GM12878 (cell line): ENCODE data around the gene BCAP29. TPM values are rescaled to one million over a fixed set of nuclear protein-coding genes. Genes with fewer than 3 reads are reported as not detected.

ENCODE experiments used
- ATAC-seq: fragments of 200-7000 bp; cut with Tn5 transposase; 3 replicates; pipeline ENCODE4 v1.9.1; 2020; ENCODE audit warnings: mild to moderate bottlenecking, moderate library complexity
- BruUV-seq: library from RNA; stranded (reverse); fragments of 400-500 nt; replicated peaks from 2 replicates; lab custom pipeline; 2021; lab: Mats Ljungman, UMichigan
- CTCF ChIA-PET: fragments of 300-600 bp; sonication (Branson Sonifier 250); formaldehyde crosslinking; extraction: SDS; loops from one replicate; lab custom pipeline; 2021; ENCODE audit warnings: inconsistent platforms; lab: Yijun Ruan, JAX
- POLR2A ChIA-PET: fragments of 350-600 bp; formaldehyde crosslinking; extraction: SDS; loops from one replicate; lab custom pipeline; 2021; ENCODE audit warnings: inconsistent platforms; lab: Charles Lee
- RAD21 ChIA-PET: fragments of 300-600 bp; sonication (Branson Sonifier 250); formaldehyde crosslinking; loops from one replicate; lab custom pipeline; 2023; ENCODE audit warnings: antibody characterized with exemption; ENCODE audit not compliant: unreplicated experiment; lab: Charles Lee
- SMC1A ChIA-PET: fragments of 300-600 bp; sonication (Branson Sonifier 250); formaldehyde crosslinking; loops from one replicate; lab custom pipeline; 2023; ENCODE audit not compliant: unreplicated experiment, uncharacterized antibody; lab: Charles Lee
- DNase-seq: peaks from one replicate; pipeline ENCODE4 v3.0.0-alpha.2; 2011; ENCODE audit warnings: low read depth, low spot score
- FAIRE-seq: peaks from 3 replicates; lab custom pipeline; 2011; peaks lifted over from hg19 to GRCh38; lab: Jason Lieb, UNC
- H2AFZ ChIP-seq: 2 replicates; pipeline ENCODE4 v1.6.0; 2011; ENCODE audit warnings: low read depth, low read length, control low read depth; ENCODE audit not compliant: control insufficient read depth
- H3K27ac ChIP-seq: 2 replicates; pipeline ENCODE4 v1.5.1; 2011; ENCODE audit warnings: control low read depth; ENCODE audit not compliant: control insufficient read depth, insufficient read depth
- H3K27me3 ChIP-seq, 2 experiments: replicated peaks in 1 of 2; 2 replicates each; pipeline versions ENCODE4 v1.6.0 to v1.6.1; 2011; ENCODE audit warnings: low read length in 1 of 2; ENCODE audit not compliant: control insufficient read depth in 2 of 2, insufficient read depth in 2 of 2
- H3K36me3 ChIP-seq, 2 experiments: 2 replicates each; pipeline ENCODE4 v1.5.1; 2011; ENCODE audit warnings: low read length in 1 of 2; ENCODE audit not compliant: control insufficient read depth in 2 of 2, insufficient read depth in 2 of 2
- H3K4me1 ChIP-seq: 2 replicates; pipeline ENCODE4 v1.6.1; 2011; ENCODE audit warnings: mild to moderate bottlenecking, low read length, moderate library complexity, mixed read lengths; ENCODE audit not compliant: control insufficient read depth, insufficient read depth
- H3K4me2 ChIP-seq: 2 replicates; pipeline ENCODE4 v1.6.0; 2011; ENCODE audit warnings: control low read depth; ENCODE audit not compliant: control insufficient read depth, insufficient read depth
- H3K4me3 ChIP-seq: fragments of 200-600 bp; sonication (generic); 2 replicates; pipeline ENCODE4 v1.5.1; 2016
- H3K79me2 ChIP-seq: 2 replicates; pipeline ENCODE4 v1.6.0; 2011; ENCODE audit warnings: low read length; ENCODE audit not compliant: control insufficient read depth, insufficient read depth
- H3K9ac ChIP-seq: 2 replicates; pipeline ENCODE4 v1.8.0; 2011; ENCODE audit warnings: low read length, control low read depth, mixed read lengths; ENCODE audit not compliant: control insufficient read depth, insufficient read depth
- H3K9me3 ChIP-seq: replicated peaks from 3 replicates; pipeline ENCODE4 v1.5.1; 2011; ENCODE audit warnings: mild to moderate bottlenecking, low read length; ENCODE audit not compliant: control insufficient read depth, insufficient read depth
- H4K20me1 ChIP-seq: 2 replicates; pipeline ENCODE4 v1.6.0; 2011; ENCODE audit not compliant: control insufficient read depth, insufficient read depth
- ATF2 ChIP-seq: IDR thresholded peaks from 2 replicates; pipeline ENCODE4 v1.6.1; 2012; ENCODE audit warnings: low read length, inconsistent platforms
- CBFB ChIP-seq: IDR thresholded peaks from 2 replicates; pipeline ENCODE4 v1.6.1; 2016; ENCODE audit warnings: antibody characterized with exemption, low read depth
- CUX1 ChIP-seq: IDR thresholded peaks from 2 replicates; pipeline ENCODE4 v1.6.1; 2012; ENCODE audit warnings: improper control_type of control experiment, low read depth, low read length; ENCODE audit not compliant: insufficient replicate concordance
- GABPA ChIP-seq: IDR thresholded peaks from 2 replicates; pipeline ENCODE4 v1.6.1; 2014; ENCODE audit warnings: antibody characterized with exemption, low read depth, mild to moderate bottlenecking, inconsistent platforms
- KAT2A ChIP-seq: conservative IDR thresholded peaks from 2 replicates; pipeline ENCODE4 v1.6.1; 2011; ENCODE audit warnings: low read depth, low read length; ENCODE audit not compliant: control insufficient read depth
- MLLT1 ChIP-seq: fragments of 450-650 bp; IDR thresholded peaks from 2 replicates; pipeline ENCODE4 v1.6.1; 2016; ENCODE audit warnings: mild to moderate bottlenecking
- RELA ChIP-seq: fragments of 450-650 bp; IDR thresholded peaks from 2 replicates; pipeline ENCODE4 v1.8.0; 2014; ENCODE audit warnings: borderline replicate concordance; ENCODE audit not compliant: partially characterized antibody
- SMARCA5 ChIP-seq: fragments of 450-650 bp; IDR thresholded peaks from 2 replicates; pipeline ENCODE4 v1.6.1; 2017; ENCODE audit warnings: mild to moderate bottlenecking
- SP1 ChIP-seq: IDR thresholded peaks from one replicate; pipeline ENCODE4 v1.6.1; 2011; ENCODE audit warnings: low read depth, low read length
- TCF12 ChIP-seq: IDR thresholded peaks from 2 replicates; pipeline ENCODE4 v1.6.1; 2011; ENCODE audit warnings: low read depth, mild to moderate bottlenecking, low read length
- ZBTB4 ChIP-seq: fragments of 450-650 bp; formaldehyde crosslinking; IDR thresholded peaks from 2 replicates; pipeline ENCODE4 v1.4.0; 2022; ENCODE audit warnings: mild to moderate bottlenecking, moderate library complexity
- ZNF24 ChIP-seq: fragments of 450-650 bp; IDR thresholded peaks from 2 replicates; pipeline ENCODE4 v1.6.1; 2017; ENCODE audit warnings: antibody characterized with exemption, mild to moderate bottlenecking
- ZZZ3 ChIP-seq: IDR thresholded peaks from 2 replicates; pipeline ENCODE4 v1.6.1; 2011; ENCODE audit warnings: low read depth; ENCODE audit not compliant: control insufficient read depth, insufficient read length
- WGBS: methylation state at CpG from one replicate; pipeline ENCODE4 v1.1.6; 2016; ENCODE audit warnings: low lambda C conversion rate; ENCODE audit not compliant: insufficient replicate concordance, insufficient coverage; ENCODE audit errors: missing lambda C conversion rate; 5-methylcytosine and 5-hydroxymethylcytosine counted together
- in situ Hi-C: fragments of 300-500 bp; cut with MboI; formaldehyde crosslinking; loops from 9 replicates; pipeline ENCODE4 v1.14.3; 2018; ENCODE audit warnings: mixed read lengths
- intact Hi-C: fragments of 100-400 bp; cut with micrococcal nuclease; formaldehyde crosslinking; loops from one replicate; pipeline ENCODE4 v1.14.2; 2022; ENCODE audit not compliant: unreplicated experiment
- polyA plus RNA-seq, 11 experiments: library from polyadenylated mRNA; depleted of rRNA in 4 of 11; unstranded in 6 of 11; stranded (reverse) in 5 of 11; fragments of >200 nt; fragmentation: Nextera tagmentation in 4 of 11; fragmentation: Illumina TruSeq in 1 of 11; extraction: Ambion mirVana in 4 of 11; extraction: Trizol in 1 of 11; gene quantifications; 1 replicate in 1 of 11; 2 replicates in 10 of 11; pipeline versions ENCODE4 v1.2.1 to v1.2.3, GENCODE V29; 2011 to 2016; ENCODE audit warnings: inconsistent platforms in 2 of 11, missing spikeins in 2 of 11, low read depth in 1 of 11
- total RNA-seq, 4 experiments: library from RNA; depleted of rRNA in 3 of 4; stranded (reverse); fragments of >200 nt in 3 of 4; fragmentation: Illumina TruSeq in 1 of 4; extraction: Trizol in 1 of 4; gene quantifications; 2 replicates each; pipeline versions ENCODE4 v1.2.1 to v1.2.3, GENCODE V29; 2013 to 2021

Gene BCAP29
- total and polyA plus RNA-seq, 10 of the 15 experiments (the other 5 are each of a cell fraction or from before 2014, with no cell fraction given) = 26.5 to 58.5 (median 34.8) TPM

GRCh38 chr7:107663196-107663595 is 83.2 kb downstream of the BCAP29 start:
- no peak for FAIRE-seq
- H4K20me1 ChIP-seq = no peaks in the 10 kb centered on the region
- no peak for ATAC-seq
- H2AFZ ChIP-seq = no peak overlapping the region
- no peak overlapping the region for H3K4me2 ChIP-seq
- H3K27ac ChIP-seq = no peak overlapping the region
- no peaks in the 10 kb centered on the region for H3K9me3 ChIP-seq
- no peaks in the 10 kb centered on the region for H3K36me3 ChIP-seq
- SMC1A ChIA-PET = interaction anchor here (1.2 kb wide), 1 partner anchor 40 kb away, joined by 3 read pairs; no protein-coding TSS in a partner anchor
- DNase-seq = no peak
- H3K9ac ChIP-seq = no peak overlapping the region
- in situ Hi-C loops = no loop called here
- BruUV-seq = no TSS peak
- CTCF ChIA-PET = no interaction called here
- POLR2A ChIA-PET = no interaction called here
- no peaks in the 10 kb centered on the region for H3K79me2 ChIP-seq
- H3K27me3 ChIP-seq = peaks cover 15 to 28% of the 10 kb centered on the region in 2 experiments
- H3K4me3 ChIP-seq = no peak overlapping the region
- intact Hi-C loops = no loop called here
- RAD21 ChIA-PET = no interaction called here
- peaks cover 11% of the 10 kb centered on the region for H3K4me1 ChIP-seq
- 43% methylated on average over 4 of the region's 4 CpGs for WGBS
- TF ChIP-seq ZBTB4 (CRISPR knock-in tag) (no peak), ATF2 (no peak), SP1 (no peak), GABPA (no peak), KAT2A (no peak), RELA (no peak), SMARCA5 (no peak), CUX1 (no peak), ZNF24 (no peak), TCF12 (no peak), MLLT1 (no peak), ZZZ3 (no peak), CBFB (no peak)
